ENCODE results near the gene GNG3.

Gene GNG3

GRCh38 chr11:62716206-62716605, 8.7 kb downstream of the GNG3 start:
- no CpG with 5 or more reads among the region's 5 CpGs for WGBS (ENCODE audit: extremely low coverage, insufficient coverage, insufficient read length)
- Histone ChIP-seq H3K9me3 (ENCODE audit: insufficient read depth, low read depth, low read length) (peaks cover 1% of the 10 kb centered on the region), H2BK5ac (ENCODE audit: low read depth, low read length, poor library complexity) (no peak overlapping the region), H2AFZ (ENCODE audit: insufficient read depth, low read length, poor library complexity) (no peak overlapping the region), H2BK120ac (ENCODE audit: insufficient read depth, low read length, poor library complexity) (no peak overlapping the region), H4K12ac (ENCODE audit: low read depth, low read length) (no peak overlapping the region), H3K23ac (ENCODE audit: low read length) (no peak overlapping the region), H3K79me2 (ENCODE audit: control insufficient read depth, insufficient read depth, low read length, poor library complexity) (no peaks in the 10 kb centered on the region), H3K14ac (ENCODE audit: low read length) (no peak overlapping the region), H3K4ac (ENCODE audit: low read depth, low read length) (no peak overlapping the region), H3K27me3 (ENCODE audit: insufficient read depth, low read length) (no peaks in the 10 kb centered on the region), H3K4me2 (ENCODE audit: low read length) (no peak overlapping the region), H3K18ac (ENCODE audit: low read length) (no peak overlapping the region), H3K36me3 (ENCODE audit: control insufficient read depth in 1 of 2, insufficient read depth in 2 of 2, low read length in 2 of 2) (peaks cover 46 to 72% of the 10 kb centered on the region in 2 experiments), H4K91ac (ENCODE audit: low read depth, low read length) (no peak overlapping the region), H3K9ac (ENCODE audit: low read length) (no peak overlapping the region), H3K4me1 (ENCODE audit: control insufficient read depth in 1 of 2, insufficient read depth in 2 of 2, low read length in 2 of 2) (no peaks in the 10 kb centered on the region), H3K79me1 (ENCODE audit: low read length) (no peaks in the 10 kb centered on the region), H2BK12ac (ENCODE audit: low read length) (no peak overlapping the region), H3K4me3 (ENCODE audit: low read depth, low read length) (no peak overlapping the region), H2AK5ac (ENCODE audit: low read length) (no peak overlapping the region), H4K8ac (ENCODE audit: low read depth, low read length) (no peak overlapping the region), H3K27ac (ENCODE audit: low read depth, low read length) (no peak overlapping the region)
- no peak for DNase-seq

DNA sequence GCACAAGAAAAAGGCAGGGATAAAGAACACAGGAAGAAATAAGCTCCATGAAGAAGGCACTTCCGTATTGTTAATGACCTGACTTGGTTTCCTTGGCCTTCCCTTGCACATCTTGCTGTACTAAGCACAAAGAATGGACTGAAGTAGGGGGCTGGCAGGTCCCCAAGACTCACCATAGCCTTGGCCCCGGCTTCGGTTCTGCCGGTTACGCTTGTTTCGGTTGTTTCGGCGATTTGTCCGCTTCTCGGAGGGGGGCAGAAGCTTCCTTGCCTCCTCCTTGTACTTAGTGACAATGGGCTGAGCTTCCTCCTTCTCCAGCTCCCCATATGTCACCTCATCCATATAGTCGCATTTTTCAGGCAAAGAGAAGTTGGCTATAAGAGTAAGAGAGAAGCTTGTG, 9.3 kb downstream of the GNG3 start:
- Histone ChIP-seq H3K4ac (ENCODE audit: low read depth, low read length) (no peak overlapping the region), H3K4me3 (ENCODE audit: low read depth, low read length) (no peak overlapping the region), H3K27me3 (ENCODE audit: insufficient read depth, low read length) (no peaks in the 10 kb centered on the region), H3K36me3 (ENCODE audit: control insufficient read depth in 1 of 2, insufficient read depth in 2 of 2, low read length in 2 of 2) (peaks cover 46 to 75% of the 10 kb centered on the region in 2 experiments), H4K12ac (ENCODE audit: low read depth, low read length) (no peak overlapping the region), H3K79me2 (ENCODE audit: control insufficient read depth, insufficient read depth, low read length, poor library complexity) (no peaks in the 10 kb centered on the region), H3K27ac (ENCODE audit: low read depth, low read length) (no peak overlapping the region), H2BK5ac (ENCODE audit: low read depth, low read length, poor library complexity) (no peak overlapping the region), H3K18ac (ENCODE audit: low read length) (no peak overlapping the region), H3K4me1 (ENCODE audit: control insufficient read depth in 1 of 2, insufficient read depth in 2 of 2, low read length in 2 of 2) (no peaks in the 10 kb centered on the region), H2AFZ (ENCODE audit: insufficient read depth, low read length, poor library complexity) (no peak overlapping the region), H3K9me3 (ENCODE audit: insufficient read depth, low read depth, low read length) (peaks cover 1% of the 10 kb centered on the region), H3K4me2 (ENCODE audit: low read length) (no peak overlapping the region), H3K79me1 (ENCODE audit: low read length) (no peaks in the 10 kb centered on the region), H3K14ac (ENCODE audit: low read length) (no peak overlapping the region), H4K91ac (ENCODE audit: low read depth, low read length) (no peak overlapping the region), H2BK120ac (ENCODE audit: insufficient read depth, low read length, poor library complexity) (no peak overlapping the region), H2AK5ac (ENCODE audit: low read length) (no peak overlapping the region), H2BK12ac (ENCODE audit: low read length) (no peak overlapping the region), H3K9ac (ENCODE audit: low read length) (no peak overlapping the region), H4K8ac (ENCODE audit: low read depth, low read length) (no peak overlapping the region), H3K23ac (ENCODE audit: low read length) (no peak overlapping the region)
- WGBS (ENCODE audit: extremely low coverage, insufficient coverage, insufficient read length), result no CpG with 5 or more reads among the region's 11 CpGs
- DNase-seq, result no peak

GRCh38 chr11:62719302-62719978, 12.0 kb downstream of the GNG3 start:
- Histone ChIP-seq H3K79me1 (ENCODE audit: low read length) (no peaks in the 10 kb centered on the region), H3K18ac (ENCODE audit: low read length) (no peak overlapping the region), H3K14ac (ENCODE audit: low read length) (no peak overlapping the region), H3K27me3 (ENCODE audit: insufficient read depth, low read length) (no peaks in the 10 kb centered on the region), H3K4me1 (ENCODE audit: control insufficient read depth in 1 of 2, insufficient read depth in 2 of 2, low read length in 2 of 2) (no peaks in the 10 kb centered on the region), H3K9me3 (ENCODE audit: insufficient read depth, low read depth, low read length) (peaks cover 1% of the 10 kb centered on the region), H2BK5ac (ENCODE audit: low read depth, low read length, poor library complexity) (no peak overlapping the region), H3K79me2 (ENCODE audit: control insufficient read depth, insufficient read depth, low read length, poor library complexity) (peaks cover 2% of the 10 kb centered on the region), H3K4me2 (ENCODE audit: low read length) (no peak overlapping the region), H2BK120ac (ENCODE audit: insufficient read depth, low read length, poor library complexity) (no peak overlapping the region), H3K4me3 (ENCODE audit: low read depth, low read length) (no peak overlapping the region), H4K91ac (ENCODE audit: low read depth, low read length) (no peak overlapping the region), H3K23ac (ENCODE audit: low read length) (no peak overlapping the region), H2AK5ac (ENCODE audit: low read length) (no peak overlapping the region), H3K9ac (ENCODE audit: low read length) (no peak overlapping the region), H2BK12ac (ENCODE audit: low read length) (no peak overlapping the region), H3K27ac (ENCODE audit: low read depth, low read length) (no peak overlapping the region), H3K36me3 (ENCODE audit: control insufficient read depth in 1 of 2, insufficient read depth in 2 of 2, low read length in 2 of 2) (peaks cover 54 to 80% of the 10 kb centered on the region in 2 experiments), H3K4ac (ENCODE audit: low read depth, low read length) (no peak overlapping the region), H4K8ac (ENCODE audit: low read depth, low read length) (no peak overlapping the region), H4K12ac (ENCODE audit: low read depth, low read length) (no peak overlapping the region), H2AFZ (ENCODE audit: insufficient read depth, low read length, poor library complexity) (no peak overlapping the region)
- no CpG with 5 or more reads among the region's 2 CpGs for WGBS (ENCODE audit: extremely low coverage, insufficient coverage, insufficient read length)
- no peak for DNase-seq

DNA sequence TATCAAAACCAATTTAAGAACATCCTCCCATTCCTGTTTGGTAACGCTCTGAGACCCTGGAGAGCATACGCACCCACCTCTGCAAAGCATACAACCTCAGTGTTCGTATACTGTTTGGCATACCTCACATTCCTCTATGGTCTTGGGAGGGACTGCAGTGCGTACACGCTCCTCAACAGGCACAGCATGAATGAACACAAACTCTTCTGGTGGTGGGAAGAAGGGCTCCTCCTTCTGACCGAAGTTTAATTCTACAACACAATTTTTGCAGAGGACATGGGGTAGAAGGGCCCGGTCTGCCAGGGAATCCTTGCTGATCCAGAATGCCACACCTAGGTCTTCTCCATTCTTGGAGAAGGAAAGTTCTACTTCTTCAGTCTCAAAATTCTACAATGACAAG, 14.5 kb downstream of the GNG3 start:
- H3K4me2 ChIP-seq (ENCODE audit: low read length), result no peak overlapping the region
- no peak overlapping the region for H4K12ac ChIP-seq (ENCODE audit: low read depth, low read length)
- H3K4ac ChIP-seq (ENCODE audit: low read depth, low read length), result no peak overlapping the region
- H3K27ac ChIP-seq (ENCODE audit: low read depth, low read length), result no peak overlapping the region
- H3K9ac ChIP-seq (ENCODE audit: low read length), result no peak overlapping the region
- no peak overlapping the region for H2AK5ac ChIP-seq (ENCODE audit: low read length)
- H3K79me2 ChIP-seq (ENCODE audit: control insufficient read depth, insufficient read depth, low read length, poor library complexity), result peaks cover 21% of the 10 kb centered on the region
- peaks cover 9% of the 10 kb centered on the region for H3K79me1 ChIP-seq (ENCODE audit: low read length)
- H3K23ac ChIP-seq (ENCODE audit: low read length), result no peak overlapping the region
- no peak overlapping the region for H3K14ac ChIP-seq (ENCODE audit: low read length)
- H2BK5ac ChIP-seq (ENCODE audit: low read depth, low read length, poor library complexity), result no peak overlapping the region
- no peak overlapping the region for H2BK120ac ChIP-seq (ENCODE audit: insufficient read depth, low read length, poor library complexity)
- no peaks in the 10 kb centered on the region for H3K9me3 ChIP-seq (ENCODE audit: insufficient read depth, low read depth, low read length)
- no peak overlapping the region for H3K18ac ChIP-seq (ENCODE audit: low read length)
- no peak overlapping the region for H4K8ac ChIP-seq (ENCODE audit: low read depth, low read length)
- peak in 1 of 2 donors; percentile 29 for DNase-seq
- no CpG with 5 or more reads among the region's 7 CpGs for WGBS (ENCODE audit: extremely low coverage, insufficient coverage, insufficient read length)
- no peak overlapping the region for H2BK12ac ChIP-seq (ENCODE audit: low read length)
- H2AFZ ChIP-seq (ENCODE audit: insufficient read depth, low read length, poor library complexity), result no peak overlapping the region
- H3K27me3 ChIP-seq (ENCODE audit: insufficient read depth, low read length), result no peaks in the 10 kb centered on the region
- H3K36me3 ChIP-seq (ENCODE audit: control insufficient read depth in 1 of 2, insufficient read depth in 2 of 2, low read length in 2 of 2), result peaks cover 41 to 59% of the 10 kb centered on the region in 2 experiments
- H3K4me3 ChIP-seq (ENCODE audit: low read depth, low read length), result no peak overlapping the region
- H3K4me1 ChIP-seq (ENCODE audit: control insufficient read depth in 1 of 2, insufficient read depth in 2 of 2, low read length in 2 of 2), result no peaks in the 10 kb centered on the region
- H4K91ac ChIP-seq (ENCODE audit: low read depth, low read length), result no peak overlapping the region
